ENCODE results near the gene ABCC9.

DNA sequence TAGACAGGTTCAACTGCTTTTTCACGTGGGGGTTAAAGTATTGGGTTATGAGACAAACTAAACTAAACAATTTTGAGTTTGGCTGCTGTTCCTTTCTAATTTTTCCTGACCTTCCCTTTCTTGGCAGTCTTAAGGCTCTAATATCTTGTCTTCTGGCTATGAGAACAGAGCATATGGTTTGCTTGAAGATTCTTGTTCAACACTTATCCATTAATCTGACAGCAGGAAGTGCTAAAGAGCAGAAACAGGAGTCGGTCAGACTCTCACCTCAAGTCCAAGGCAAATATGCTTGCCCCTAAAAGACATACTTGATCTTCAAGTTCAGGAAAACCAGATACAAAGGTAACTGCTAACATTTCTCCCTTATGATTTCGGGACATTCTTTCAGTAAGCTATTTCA lies 114.1 kb downstream of the ABCC9 start:
- TF ChIP-seq CTCF (IDR thresholded peaks at IDR 0.05; ENCODE audit: insufficient read depth, low read length, poor library complexity, severe bottlenecking) (no peak), EZH2phosphoT487 (conservative IDR thresholded peaks at IDR 0.05; ENCODE audit: low read length) (no peak)

Measured in SU-DHL-6 (cell line).